ENCODE data around the gene CCNK.

DNA sequence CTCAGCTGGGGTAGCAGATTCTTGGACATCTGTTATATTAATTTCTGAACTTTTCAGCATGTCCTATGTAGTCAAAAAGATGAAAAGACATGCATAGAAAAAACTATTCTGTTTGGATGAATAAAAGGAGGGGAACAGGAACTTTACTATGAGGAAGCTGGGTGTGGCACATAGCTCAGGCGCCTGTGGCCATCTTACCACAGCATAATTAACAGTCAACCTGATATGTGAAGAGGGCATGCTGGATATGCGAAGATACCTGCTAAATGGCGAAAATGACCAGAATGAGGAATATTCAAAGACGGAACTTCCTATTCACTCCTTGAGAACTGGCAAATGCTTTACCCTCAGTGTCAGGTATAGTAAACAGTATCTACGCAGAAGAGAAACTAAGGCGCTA, 19.0 kb upstream of the CCNK start:
- TF ChIP-seq, protein P1, sequence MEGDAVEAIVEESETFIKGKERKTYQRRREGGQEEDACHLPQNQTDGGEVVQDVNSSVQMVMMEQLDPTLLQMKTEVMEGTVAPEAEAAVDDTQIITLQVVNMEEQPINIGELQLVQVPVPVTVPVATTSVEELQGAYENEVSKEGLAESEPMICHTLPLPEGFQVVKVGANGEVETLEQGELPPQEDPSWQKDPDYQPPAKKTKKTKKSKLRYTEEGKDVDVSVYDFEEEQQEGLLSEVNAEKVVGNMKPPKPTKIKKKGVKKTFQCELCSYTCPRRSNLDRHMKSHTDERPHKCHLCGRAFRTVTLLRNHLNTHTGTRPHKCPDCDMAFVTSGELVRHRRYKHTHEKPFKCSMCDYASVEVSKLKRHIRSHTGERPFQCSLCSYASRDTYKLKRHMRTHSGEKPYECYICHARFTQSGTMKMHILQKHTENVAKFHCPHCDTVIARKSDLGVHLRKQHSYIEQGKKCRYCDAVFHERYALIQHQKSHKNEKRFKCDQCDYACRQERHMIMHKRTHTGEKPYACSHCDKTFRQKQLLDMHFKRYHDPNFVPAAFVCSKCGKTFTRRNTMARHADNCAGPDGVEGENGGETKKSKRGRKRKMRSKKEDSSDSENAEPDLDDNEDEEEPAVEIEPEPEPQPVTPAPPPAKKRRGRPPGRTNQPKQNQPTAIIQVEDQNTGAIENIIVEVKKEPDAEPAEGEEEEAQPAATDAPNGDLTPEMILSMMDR (IDR thresholded peaks at IDR 0.05) = no peak
- no peak for TF ChIP-seq POLR2A (IDR thresholded peaks at IDR 0.05)
